Esophagus squamous epithelium (tissue), 5 donors: ENCODE data around the gene EXOC8. TPM values are rescaled to one million over a fixed set of nuclear protein-coding genes. Genes with fewer than 3 reads are reported as not detected.
A peak's percentile ranks its signal among the peaks of the same experiment; 100 is the strongest.

Experiments used
- DNase-seq: peaks from one replicate; lab custom pipeline; 2025; lab: John Stamatoyannopoulos, UW
- H3K27ac ChIP-seq, 4 donors: fragments of 200-600 bp; sonication (generic); one replicate each; pipeline ENCODE4 v1.5.1; 2016 to 2019; ENCODE audit warnings: mild to moderate bottlenecking in 1 of 4
- H3K27me3 ChIP-seq, 4 donors: fragments of 200-600 bp; sonication (generic); 1 replicate in 3 of 4; 2 replicates in 1 of 4; pipeline versions ENCODE4 v1.5.1 to v1.6.0; 2017 to 2021; ENCODE audit warnings: antibody characterized with exemption in 1 of 4
- H3K36me3 ChIP-seq, 3 donors: fragments of 200-600 bp; sonication (generic); one replicate each; pipeline ENCODE4 v1.5.1; 2016 to 2019
- H3K4me1 ChIP-seq, 3 donors: fragments of 200-600 bp; sonication (generic); one replicate each; pipeline ENCODE4 v1.5.1; 2017 to 2019
- H3K4me3 ChIP-seq, 4 donors: fragments of 200-600 bp; sonication (generic); 1 replicate in 3 of 4; 2 replicates in 1 of 4; pipeline ENCODE4 v1.5.1; 2016 to 2019; ENCODE audit warnings: mild to moderate bottlenecking in 2 of 4, moderate library complexity in 1 of 4
- H3K9me3 ChIP-seq, 3 donors: fragments of 200-600 bp; sonication (generic); one replicate each; pipeline ENCODE4 v1.5.1; 2016 to 2019
- CTCF ChIP-seq, 6 experiments: fragments of 450-650 bp in 4 of 6; fragments of 200-600 bp in 2 of 6; sonication (generic) in 2 of 6; IDR thresholded peaks; one replicate each; pipeline ENCODE4 v1.5.1; 2016 to 2019; ENCODE audit warnings: antibody characterized with exemption in 6 of 6, mild to moderate bottlenecking in 4 of 6, moderate library complexity in 4 of 6
- POLR2A ChIP-seq, 4 donors: fragments of 450-650 bp; IDR thresholded peaks; one replicate each; pipeline ENCODE4 v1.6.1; 2017; ENCODE audit warnings: antibody characterized with exemption in 4 of 4, mild to moderate bottlenecking in 4 of 4, moderate library complexity in 3 of 4
- WGBS, 2 donors: methylation state at CpG; one replicate each; pipeline ENCODE4 v1.1.5; 2018; 5-methylcytosine and 5-hydroxymethylcytosine counted together
- intact Hi-C: fragments of 100-400 bp; cut with DNase I; formaldehyde crosslinking; loops from one replicate; pipeline ENCODE4 v1.15.0; 2022
- total RNA-seq, 4 donors: library from RNA; depleted of rRNA; stranded (reverse); fragments of >200 nt; gene quantifications; one replicate each; pipeline ENCODE4 v1.1.0, GENCODE V29; 2016
- donor health status: DM: yes; HTN: yes; CAD: no.

EXOC8 gene
- 10 to 100 TPM; 10.6 to 12.8 (median 11.7) TPM for total RNA-seq

- H3K27me3 ChIP-seq: no peaks in the 10 kb centered on the region
- intact Hi-C loops: no loop called here
- peaks cover 24 to 73% (median 53%) of the 10 kb centered on the region in 3 donors for H3K4me1 ChIP-seq
- TF ChIP-seq CTCF (IDR thresholded peaks at IDR 0.05) (peak in 1 of 6 experiments; percentile 56), POLR2A (IDR thresholded peaks at IDR 0.05) (peak in 3 of 4 donors; percentile 91 to 92 (median 92))
- H3K9me3 ChIP-seq: no peaks in the 10 kb centered on the region
- H3K4me3 ChIP-seq: peak within 1 kb of the TSS; percentile 71 to 91 (median 84)
- peak within 1 kb of the TSS; percentile 91 to 98 (median 95) for H3K27ac ChIP-seq
- peaks cover 0 to 21% (median 0%) of the 10 kb centered on the region in 3 donors for H3K36me3 ChIP-seq
- 0% methylated on average over 28 to 31 of the region's 74 CpGs for WGBS, 2 donors
- peak; percentile 64 for DNase-seq
Observed at GRCh38 chr1:231337472-231338269, at the start of gene EXOC8. TSS of gene EXOC8 (minus strand) at chr1:231337852. CDS start at chr1:231337745, 107 bp downstream.

- H3K4me1 ChIP-seq: peaks cover 0 to 51% (median 21%) of the 10 kb centered on the region in 3 donors
- H3K9me3 ChIP-seq: no peaks in the 10 kb centered on the region
- H3K27me3 ChIP-seq: no peaks in the 10 kb centered on the region
- no peak overlapping the region for H3K4me3 ChIP-seq
- TF ChIP-seq POLR2A (IDR thresholded peaks at IDR 0.05) (no peak), CTCF (IDR thresholded peaks at IDR 0.05) (no peak)
- no peak for DNase-seq
- intact Hi-C loops: no loop called here
- no peak overlapping the region for H3K27ac ChIP-seq
- no peaks in the 10 kb centered on the region for H3K36me3 ChIP-seq
Observed at GRCh38 chr1:231386466-231386865, 48.8 kb upstream of the EXOC8 start.

GRCh38 chr1:231385416-231385748 lies 47.7 kb upstream of the EXOC8 start:
- Histone ChIP-seq H3K27me3 (no peaks in the 10 kb centered on the region), H3K4me3 (no peak overlapping the region), H3K36me3 (no peaks in the 10 kb centered on the region), H3K9me3 (no peaks in the 10 kb centered on the region), H3K4me1 (peaks cover 0 to 53% (median 21%) of the 10 kb centered on the region in 3 donors), H3K27ac (peak overlapping the region in 1 of 4 donors; percentile 36)
- WGBS, 2 donors: 53% methylated on average over 2 of the region's 2 CpGs
- no peak for DNase-seq
- TF ChIP-seq CTCF (IDR thresholded peaks at IDR 0.05): no peak
- TF ChIP-seq POLR2A (IDR thresholded peaks at IDR 0.05): no peak
- intact Hi-C loops: no loop called here

- Histone ChIP-seq H3K36me3 (no peaks in the 10 kb centered on the region), H3K27me3 (no peaks in the 10 kb centered on the region), H3K9me3 (no peaks in the 10 kb centered on the region), H3K4me1 (peaks cover 0 to 53% (median 21%) of the 10 kb centered on the region in 3 donors), H3K27ac (peak overlapping the region in 1 of 4 donors; percentile 36), H3K4me3 (no peak overlapping the region)
- 91% methylated on average over 6 of the region's 6 CpGs for WGBS, 2 donors
- no peak for DNase-seq
- intact Hi-C loops: no loop called here
- TF ChIP-seq POLR2A (IDR thresholded peaks at IDR 0.05) (no peak), CTCF (IDR thresholded peaks at IDR 0.05) (no peak)
Observed at GRCh38 chr1:231384696-231385415, 47.2 kb upstream of the EXOC8 start.
